ENCODE results near the gene ZW10. TPM values are rescaled to one million over a fixed set of nuclear protein-coding genes. Genes with fewer than 3 reads are reported as not detected.

ZW10 gene
- total RNA-seq, 1 experiment from 2014 or later, result 21.0 TPM

DNA sequence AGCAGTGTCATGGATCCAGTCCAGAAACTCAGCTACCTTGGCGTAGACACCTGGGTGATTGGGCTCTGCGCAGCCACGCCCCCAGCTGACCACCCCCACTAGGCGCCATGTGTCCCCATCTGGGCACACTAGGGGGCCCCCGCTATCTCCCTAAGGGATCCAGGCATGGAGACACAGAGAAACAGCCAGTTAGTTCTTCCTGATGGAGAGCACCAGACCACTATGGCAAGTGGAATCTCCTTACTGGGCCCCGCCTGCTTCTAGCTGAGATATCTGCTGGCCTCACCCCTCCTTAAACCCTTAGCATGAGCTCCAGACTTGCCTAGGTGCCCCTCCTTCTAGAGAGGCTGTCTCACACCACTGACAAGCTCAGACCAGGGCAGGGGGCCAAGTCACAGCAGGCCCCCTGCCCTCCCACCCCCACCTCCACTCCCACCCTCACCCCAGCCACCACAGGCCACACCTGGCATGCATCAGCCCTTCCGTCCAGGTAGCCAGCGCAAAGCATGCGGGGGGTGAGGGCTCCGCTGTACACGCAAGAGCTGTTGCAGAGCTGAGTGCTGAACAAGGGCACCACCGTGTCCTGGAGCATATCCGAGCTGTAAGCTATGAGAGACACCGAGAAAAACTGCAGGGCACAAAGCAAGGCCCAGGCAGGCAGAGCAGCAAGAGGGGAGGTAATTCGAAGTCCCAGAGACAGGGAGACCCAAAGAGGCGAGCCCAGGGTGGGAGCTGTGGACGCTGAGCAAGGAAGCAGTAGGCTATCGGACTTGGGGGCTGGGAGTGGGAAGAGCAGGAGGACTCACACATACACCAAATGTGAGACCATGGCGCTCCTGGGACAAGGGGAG is 83.5 kb downstream of the ZW10 start:
- Histone ChIP-seq H3K4me1 (ENCODE audit: control insufficient read depth in 1 of 2, insufficient read depth in 2 of 2, low read length in 2 of 2) (peaks cover 21 to 23% of the 10 kb centered on the region in 2 experiments), H2AFZ (ENCODE audit: low read depth, low read length, poor library complexity, severe bottlenecking) (no peak overlapping the region), H3K79me2 (ENCODE audit: insufficient read depth, low read length) (no peaks in the 10 kb centered on the region), H3K9me2 (ENCODE audit: insufficient read depth) (no peaks in the 10 kb centered on the region), H3K9ac (ENCODE audit: low read length) (peak overlapping the region; percentile 60), H3K27me3 (ENCODE audit: insufficient read depth, low read length) (no peaks in the 10 kb centered on the region), H3K27ac (ENCODE audit: low read depth, low read length) (peak overlapping the region; percentile 75), H3K9me3 (ENCODE audit: control insufficient read depth in 1 of 2, insufficient read depth in 1 of 2, low read depth in 1 of 2, low read length in 2 of 2) (no peaks in the 10 kb centered on the region), H3K4me2 (ENCODE audit: low read length) (peak overlapping the region; percentile 84), H3K4me3 (replicated peaks in 1 of 2; ENCODE audit: low read depth in 1 of 2, low read length in 2 of 2) (peak overlapping the region; percentile 5 to 38), H4K20me1 (ENCODE audit: insufficient read depth) (no peaks in the 10 kb centered on the region), H3K36me3 (ENCODE audit: control insufficient read depth in 1 of 2, insufficient read depth in 2 of 2, low read length in 2 of 2) (no peaks in the 10 kb centered on the region)
- ATAC-seq (peak; percentile 39), DNase-seq (ENCODE audit: low read depth, low spot score) (peak; percentile 3)
- intact Hi-C loops (cut with micrococcal nuclease), result no loop called here
- BruUV-seq (replicated peaks), result TSS peak; percentile 88
- TF ChIP-seq SP1 (IDR thresholded peaks at IDR 0.05; ENCODE audit: low read depth), result no peak
- TF ChIP-seq ZFX (IDR thresholded peaks at IDR 0.05), result no peak; the same call in 1 of the 2 replicates
- TF ChIP-seq SIN3A (IDR thresholded peaks at IDR 0.05; ENCODE audit: low read depth), result no peak
- no peak for TF ChIP-seq RAD21 (IDR thresholded peaks at IDR 0.05; ENCODE audit: low read depth)
- TF ChIP-seq CEBPB (IDR thresholded peaks at IDR 0.05; ENCODE audit: low read depth), result no peak
- TF ChIP-seq EZH2phosphoT487 (IDR thresholded peaks at IDR 0.05; ENCODE audit: borderline replicate concordance), result no peak
- TF ChIP-seq, protein P1, sequence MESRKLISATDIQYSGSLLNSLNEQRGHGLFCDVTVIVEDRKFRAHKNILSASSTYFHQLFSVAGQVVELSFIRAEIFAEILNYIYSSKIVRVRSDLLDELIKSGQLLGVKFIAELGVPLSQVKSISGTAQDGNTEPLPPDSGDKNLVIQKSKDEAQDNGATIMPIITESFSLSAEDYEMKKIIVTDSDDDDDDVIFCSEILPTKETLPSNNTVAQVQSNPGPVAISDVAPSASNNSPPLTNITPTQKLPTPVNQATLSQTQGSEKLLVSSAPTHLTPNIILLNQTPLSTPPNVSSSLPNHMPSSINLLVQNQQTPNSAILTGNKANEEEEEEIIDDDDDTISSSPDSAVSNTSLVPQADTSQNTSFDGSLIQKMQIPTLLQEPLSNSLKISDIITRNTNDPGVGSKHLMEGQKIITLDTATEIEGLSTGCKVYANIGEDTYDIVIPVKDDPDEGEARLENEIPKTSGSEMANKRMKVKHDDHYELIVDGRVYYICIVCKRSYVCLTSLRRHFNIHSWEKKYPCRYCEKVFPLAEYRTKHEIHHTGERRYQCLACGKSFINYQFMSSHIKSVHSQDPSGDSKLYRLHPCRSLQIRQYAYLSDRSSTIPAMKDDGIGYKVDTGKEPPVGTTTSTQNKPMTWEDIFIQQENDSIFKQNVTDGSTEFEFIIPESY (IDR thresholded peaks at IDR 0.05; ENCODE audit: extremely low read depth, insufficient replicate concordance, low read length), result no peak
- no peak for TF ChIP-seq ZNF274 (IDR thresholded peaks at IDR 0.05; ENCODE audit: low read depth, low read length)
- TF ChIP-seq ELF1 (IDR thresholded peaks at IDR 0.05; ENCODE audit: borderline replicate concordance, low read depth), result no peak
- no peak for TF ChIP-seq MAX (IDR thresholded peaks at IDR 0.05)
- no peak for TF ChIP-seq SRF (IDR thresholded peaks at IDR 0.05; ENCODE audit: low read depth)
- TF ChIP-seq FOSL1 (IDR thresholded peaks at IDR 0.05; ENCODE audit: low read depth), result no peak
- TF ChIP-seq, protein P2, sequence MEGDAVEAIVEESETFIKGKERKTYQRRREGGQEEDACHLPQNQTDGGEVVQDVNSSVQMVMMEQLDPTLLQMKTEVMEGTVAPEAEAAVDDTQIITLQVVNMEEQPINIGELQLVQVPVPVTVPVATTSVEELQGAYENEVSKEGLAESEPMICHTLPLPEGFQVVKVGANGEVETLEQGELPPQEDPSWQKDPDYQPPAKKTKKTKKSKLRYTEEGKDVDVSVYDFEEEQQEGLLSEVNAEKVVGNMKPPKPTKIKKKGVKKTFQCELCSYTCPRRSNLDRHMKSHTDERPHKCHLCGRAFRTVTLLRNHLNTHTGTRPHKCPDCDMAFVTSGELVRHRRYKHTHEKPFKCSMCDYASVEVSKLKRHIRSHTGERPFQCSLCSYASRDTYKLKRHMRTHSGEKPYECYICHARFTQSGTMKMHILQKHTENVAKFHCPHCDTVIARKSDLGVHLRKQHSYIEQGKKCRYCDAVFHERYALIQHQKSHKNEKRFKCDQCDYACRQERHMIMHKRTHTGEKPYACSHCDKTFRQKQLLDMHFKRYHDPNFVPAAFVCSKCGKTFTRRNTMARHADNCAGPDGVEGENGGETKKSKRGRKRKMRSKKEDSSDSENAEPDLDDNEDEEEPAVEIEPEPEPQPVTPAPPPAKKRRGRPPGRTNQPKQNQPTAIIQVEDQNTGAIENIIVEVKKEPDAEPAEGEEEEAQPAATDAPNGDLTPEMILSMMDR (IDR thresholded peaks at IDR 0.05 in 2 of 3, conservative IDR thresholded peaks at IDR 0.05 in 1 of 3; ENCODE audit: borderline replicate concordance in 1 of 3, insufficient read depth in 1 of 3, low read depth in 2 of 3, low read length in 2 of 3), result no peak
- no peak for TF ChIP-seq JUND (IDR thresholded peaks at IDR 0.05)
- TF ChIP-seq, protein P3, sequence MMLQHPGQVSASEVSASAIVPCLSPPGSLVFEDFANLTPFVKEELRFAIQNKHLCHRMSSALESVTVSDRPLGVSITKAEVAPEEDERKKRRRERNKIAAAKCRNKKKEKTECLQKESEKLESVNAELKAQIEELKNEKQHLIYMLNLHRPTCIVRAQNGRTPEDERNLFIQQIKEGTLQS (IDR thresholded peaks at IDR 0.05), result no peak
- no peak for TF ChIP-seq EZH2 (IDR thresholded peaks at IDR 0.05)
- no peak for TF ChIP-seq EGR1 (IDR thresholded peaks at IDR 0.05; ENCODE audit: low read depth)
- TF ChIP-seq CBX3 (IDR thresholded peaks at IDR 0.05; ENCODE audit: low read depth), result no peak
- no peak for TF ChIP-seq YY1 (IDR thresholded peaks at IDR 0.05; ENCODE audit: extremely low read depth, insufficient replicate concordance, low read depth, low read length)
- TF ChIP-seq POLR2A (IDR thresholded peaks at IDR 0.05; ENCODE audit: borderline replicate concordance, extremely low read depth, insufficient read depth, insufficient read length), result no peak
- CTCF ChIA-PET, result interaction anchor here (0.6 to 1.2 kb wide), 2 partner anchors 41 to 135 kb away, joined by 3 read pairs; no protein-coding TSS in a partner anchor
- POLR2A ChIA-PET, result no interaction called here
- RAD21 ChIA-PET (ENCODE audit: low non-redundant PET in 1 of 2, low total read pairs in 2 of 2, uncharacterized antibody in 2 of 2, unreplicated experiment in 2 of 2), result no interaction called here

Measured in HCT116 (cell line).